ENCODE data around the gene ANKRD63.

The ANKRD63 gene

GRCh38 chr15:40254452-40254851, 28.4 kb downstream of the ANKRD63 start:
- no peak for DNase-seq

GRCh38 chr15:40253167-40253790, 29.6 kb downstream of the ANKRD63 start:
- no peak for DNase-seq

- no peak for DNase-seq
These were observed 30.3 kb downstream of the ANKRD63 start for GRCh38 chr15:40252438-40253166.

GRCh38 chr15:40252141-40252437, 30.8 kb downstream of the ANKRD63 start:
- DNase-seq, result no peak

- DNase-seq, result no peak
These were observed 31.3 kb downstream of the ANKRD63 start for GRCh38 chr15:40251486-40252140.

GRCh38 chr15:40250771-40251483, 31.9 kb downstream of the ANKRD63 start:
- DNase-seq, result no peak

GRCh38 chr15:40250304-40250656, 32.6 kb downstream of the ANKRD63 start:
- no peak for DNase-seq

GRCh38 chr15:40249477-40250303, 33.2 kb downstream of the ANKRD63 start:
- DNase-seq, result no peak

GRCh38 chr15:40248006-40248783, 34.7 kb downstream of the ANKRD63 start:
- no peak for DNase-seq

GRCh38 chr15:40247406-40247971, 35.4 kb downstream of the ANKRD63 start:
- DNase-seq, result no peak

GRCh38 chr15:40246496-40247280, 36.2 kb downstream of the ANKRD63 start:
- DNase-seq, result no peak

- DNase-seq, result no peak
These were observed 37.0 kb downstream of the ANKRD63 start for GRCh38 chr15:40245666-40246450.

- no peak for DNase-seq
These were observed 37.8 kb downstream of the ANKRD63 start for GRCh38 chr15:40244961-40245523.

GRCh38 chr15:40243126-40243810, 39.6 kb downstream of the ANKRD63 start:
- DNase-seq, result no peak

GRCh38 chr15:40242601-40243000, 40.3 kb downstream of the ANKRD63 start:
- no peak for DNase-seq

- no peak for DNase-seq
These were observed 40.7 kb downstream of the ANKRD63 start for GRCh38 chr15:40242213-40242599.

- no peak for DNase-seq
These were observed 41.3 kb downstream of the ANKRD63 start for GRCh38 chr15:40241269-40242212.
